ENCODE results near the gene RAB8B.

- TF ChIP-seq CTCF (IDR thresholded peaks at IDR 0.05; ENCODE audit: low read length) (no peak), EZH2phosphoT487 (IDR thresholded peaks at IDR 0.05; ENCODE audit: low read length) (no peak), EZH2 (optimal IDR thresholded peaks at IDR 0.05; ENCODE audit: low read depth, low read length) (no peak)
Observed at GRCh38 chr15:63243101-63243500, 53.7 kb downstream of the RAB8B start.

Data from MM.1S (cell line).